Smooth muscle cell (in vitro differentiated cells): Measurements from ENCODE around the gene SMIM11. TPM values are rescaled to one million over a fixed set of nuclear protein-coding genes. Genes with fewer than 3 reads are reported as not detected.

ENCODE experiments used
- DNase-seq: peaks from one replicate; lab custom pipeline; 2025; ENCODE audit not compliant: unreplicated experiment; lab: John Stamatoyannopoulos, UW
- H2AFZ ChIP-seq: fragments of 200-600 bp; sonication (generic); 2 replicates; pipeline ENCODE4 v1.6.0; 2016; ENCODE audit warnings: antibody characterized with exemption, low read depth, mild to moderate bottlenecking
- H3F3A ChIP-seq: fragments of 200-600 bp; sonication (generic); 2 replicates; pipeline ENCODE4 v1.6.0; 2017; ENCODE audit warnings: antibody characterized with exemption, low read depth
- H3K27ac ChIP-seq: fragments of 200-600 bp; sonication (generic); 2 replicates; pipeline ENCODE4 v1.5.1; 2016; ENCODE audit warnings: low read depth, mild to moderate bottlenecking
- H3K27me3 ChIP-seq: fragments of 200-600 bp; sonication (generic); 2 replicates; pipeline ENCODE4 v1.6.1; 2016; ENCODE audit warnings: low read depth, mild to moderate bottlenecking
- H3K36me3 ChIP-seq: fragments of 200-600 bp; sonication (generic); 2 replicates; pipeline ENCODE4 v1.5.1; 2016; ENCODE audit warnings: low read depth
- H3K4me1 ChIP-seq: fragments of 200-600 bp; sonication (generic); 2 replicates; pipeline ENCODE4 v1.5.1; 2016; ENCODE audit warnings: low read depth
- H3K4me2 ChIP-seq: fragments of 200-600 bp; sonication (generic); 2 replicates; pipeline ENCODE4 v1.6.0; 2016; ENCODE audit warnings: mild to moderate bottlenecking
- H3K4me3 ChIP-seq: fragments of 200-600 bp; sonication (generic); 2 replicates; pipeline ENCODE4 v1.5.1; 2016; ENCODE audit warnings: mild to moderate bottlenecking
- H3K79me2 ChIP-seq: fragments of 200-600 bp; sonication (generic); 2 replicates; pipeline ENCODE4 v1.6.0; 2016; ENCODE audit warnings: low read depth, mild to moderate bottlenecking
- H3K9ac ChIP-seq: fragments of 200-600 bp; sonication (generic); 2 replicates; pipeline ENCODE4 v1.6.0; 2016; ENCODE audit warnings: low read depth
- H3K9me3 ChIP-seq: fragments of 200-600 bp; sonication (generic); replicated peaks from 2 replicates; pipeline ENCODE4 v1.5.1; 2016; ENCODE audit warnings: low read depth
- H4K20me1 ChIP-seq: fragments of 200-600 bp; sonication (generic); 2 replicates; pipeline ENCODE4 v1.6.0; 2016; ENCODE audit warnings: low read depth
- CTCF ChIP-seq: fragments of 200-600 bp; sonication (generic); IDR thresholded peaks from 2 replicates; pipeline ENCODE4 v1.5.1; 2017; ENCODE audit warnings: borderline replicate concordance, mild to moderate bottlenecking, antibody characterized with exemption; ENCODE audit not compliant: insufficient read depth, poor library complexity, severe bottlenecking
- WGBS: methylation state at CpG from one replicate; pipeline ENCODE4 v1.1.7; 2016; ENCODE audit warnings: low lambda C conversion rate; 5-methylcytosine and 5-hydroxymethylcytosine counted together
- polyA plus RNA-seq: library from polyadenylated mRNA; unstranded; fragments of >200 nt; fragmentation: Nextera tagmentation; extraction: Ambion mirVana; gene quantifications from 2 replicates; pipeline ENCODE4 v1.2.1, GENCODE V29; 2016
- total RNA-seq: library from RNA; depleted of rRNA; stranded (reverse); fragments of >200 nt; gene quantifications from 2 replicates; pipeline ENCODE4 v1.2.3, GENCODE V29; 2014

The SMIM11 gene
- total and polyA plus RNA-seq, 2 experiments from 2014 or later = 0.57 to 3.8 TPM

- Histone ChIP-seq H2AFZ (no peak overlapping the region), H3K4me3 (no peak overlapping the region), H4K20me1 (no peaks in the 10 kb centered on the region), H3K27ac (no peak overlapping the region), H3F3A (no peaks in the 10 kb centered on the region), H3K36me3 (no peaks in the 10 kb centered on the region), H3K27me3 (no peaks in the 10 kb centered on the region), H3K4me1 (peaks cover under 1% of the 10 kb centered on the region), H3K9me3 (no peaks in the 10 kb centered on the region), H3K4me2 (no peak overlapping the region), H3K79me2 (no peaks in the 10 kb centered on the region), H3K9ac (no peak overlapping the region)
- peak; percentile 1 for TF ChIP-seq CTCF
- WGBS = 90% methylated on average over 12 of the region's 12 CpGs
- DNase-seq = no peak
Measured at GRCh38 chr21:34360488-34361241, 14.6 kb upstream of the SMIM11 start.

DNA sequence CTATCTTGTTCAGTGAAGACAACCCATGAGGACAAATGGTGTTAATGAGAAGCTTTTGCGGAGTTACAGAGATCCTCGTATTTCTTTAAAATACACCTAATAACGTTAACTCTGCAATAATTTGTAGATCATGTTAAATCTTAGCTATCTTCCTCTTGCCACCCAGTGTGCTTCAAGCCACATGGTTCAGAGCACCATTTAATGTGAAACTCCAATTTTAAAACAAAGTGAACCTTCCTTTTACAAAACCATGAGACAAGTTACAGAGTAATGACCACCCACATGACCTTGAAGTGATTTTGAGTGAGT is 13.2 kb upstream of the SMIM11 start:
- H3K27me3 ChIP-seq = no peaks in the 10 kb centered on the region
- H2AFZ ChIP-seq = no peak overlapping the region
- H3F3A ChIP-seq = no peaks in the 10 kb centered on the region
- H3K27ac ChIP-seq = no peak overlapping the region
- no peaks in the 10 kb centered on the region for H3K36me3 ChIP-seq
- peaks cover 7% of the 10 kb centered on the region for H3K4me1 ChIP-seq
- H3K4me3 ChIP-seq = no peak overlapping the region
- no peaks in the 10 kb centered on the region for H4K20me1 ChIP-seq
- H3K79me2 ChIP-seq = no peaks in the 10 kb centered on the region
- no peak for TF ChIP-seq CTCF
- WGBS = 30% methylated on average over 3 of the region's 3 CpGs
- no peak for DNase-seq
- H3K9ac ChIP-seq = no peak overlapping the region
- H3K4me2 ChIP-seq = peak overlapping the region; percentile 81
- H3K9me3 ChIP-seq = no peaks in the 10 kb centered on the region

GRCh38 chr21:34362670-34363069 is 12.6 kb upstream of the SMIM11 start:
- Histone ChIP-seq H3K27ac (no peak overlapping the region), H4K20me1 (no peaks in the 10 kb centered on the region), H3F3A (no peaks in the 10 kb centered on the region), H3K4me1 (peaks cover 12% of the 10 kb centered on the region), H3K36me3 (no peaks in the 10 kb centered on the region), H3K4me2 (no peak overlapping the region), H3K4me3 (no peak overlapping the region), H2AFZ (no peak overlapping the region), H3K9me3 (no peaks in the 10 kb centered on the region), H3K27me3 (no peaks in the 10 kb centered on the region), H3K9ac (no peak overlapping the region), H3K79me2 (no peaks in the 10 kb centered on the region)
- no peak for DNase-seq
- no peak for TF ChIP-seq CTCF
- 99% methylated on average over 3 of the region's 3 CpGs for WGBS

DNA sequence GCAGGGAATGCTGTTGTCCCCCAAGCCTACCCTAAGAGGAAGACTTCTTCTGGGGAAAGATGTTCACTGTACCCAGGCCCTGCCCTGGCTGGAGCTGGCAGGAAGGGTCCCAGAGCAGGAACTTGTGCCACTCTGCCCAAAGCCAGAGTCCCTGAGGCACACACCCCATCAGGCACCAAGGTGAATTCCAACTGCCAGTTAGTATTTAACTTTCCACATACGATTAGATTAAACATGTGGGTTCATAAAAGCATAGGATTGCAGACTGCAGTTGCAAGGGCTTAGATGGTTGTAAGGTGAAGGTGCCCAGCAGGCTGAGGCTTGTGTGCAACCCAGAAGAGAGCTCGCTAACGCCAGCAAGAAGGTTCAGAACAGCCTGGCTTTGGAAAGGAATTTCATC is 11.6 kb upstream of the SMIM11 start, which contains the start of gene KCNE2:
Gene KCNE2 (plus strand): TSS at position 274 of the 400 bp plus-strand sequence. CDS start 6,473 bp downstream, outside the sequence.
- Histone ChIP-seq H3K27me3 (no peaks in the 10 kb centered on the region), H3F3A (no peaks in the 10 kb centered on the region), H3K9me3 (no peaks in the 10 kb centered on the region), H3K4me2 (no peak within 1 kb of the TSS), H3K36me3 (no peaks in the 10 kb centered on the region), H4K20me1 (no peaks in the 10 kb centered on the region), H3K9ac (no peak within 1 kb of the TSS), H2AFZ (no peak within 1 kb of the TSS), H3K4me3 (no peak within 1 kb of the TSS), H3K27ac (no peak within 1 kb of the TSS), H3K79me2 (no peaks in the 10 kb centered on the region), H3K4me1 (peaks cover 13% of the 10 kb centered on the region)
- WGBS = 90% methylated on average over 3 of the region's 3 CpGs
- TF ChIP-seq CTCF = no peak
- no peak for DNase-seq
